ENCODE data around the gene SLC24A3.
A peak's percentile ranks its signal among the peaks of the same experiment; 100 is the strongest.
"Not testable (repeated sequence)": the region's sequence is repeated elsewhere in the genome, so short reads cannot be mapped to it uniquely, and the experiment has no call there.

SLC24A3 gene

GRCh38 chr20:19737025-19737424 lies 524.6 kb downstream of the SLC24A3 start:
- peak; percentile 89 for DNase-seq

GRCh38 chr20:19738951-19739350 lies 526.5 kb downstream of the SLC24A3 start:
- no peak for DNase-seq

- no peak for DNase-seq
Measured at GRCh38 chr20:19739351-19739750, 526.9 kb downstream of the SLC24A3 start.

- no peak for DNase-seq
Measured at GRCh38 chr20:19740512-19740911, 528.1 kb downstream of the SLC24A3 start.

GRCh38 chr20:19741924-19742323 lies 529.5 kb downstream of the SLC24A3 start:
- DNase-seq = no peak

- peak; percentile 36 for DNase-seq
Measured at GRCh38 chr20:19742974-19743639, 530.7 kb downstream of the SLC24A3 start.

GRCh38 chr20:19743640-19743995 lies 531.2 kb downstream of the SLC24A3 start:
- DNase-seq = no peak

GRCh38 chr20:19745106-19745505 lies 532.7 kb downstream of the SLC24A3 start:
- no peak for DNase-seq

- no peak for DNase-seq
Measured at GRCh38 chr20:19745584-19745983, 533.1 kb downstream of the SLC24A3 start.

GRCh38 chr20:19746396-19746795 lies 534.0 kb downstream of the SLC24A3 start:
- DNase-seq = no peak

GRCh38 chr20:19747903-19748302 lies 535.5 kb downstream of the SLC24A3 start:
- no peak for DNase-seq

- DNase-seq = no peak
Measured at GRCh38 chr20:19748681-19749080, 536.2 kb downstream of the SLC24A3 start.

- no peak for DNase-seq
Measured at GRCh38 chr20:19749618-19750071, 537.2 kb downstream of the SLC24A3 start.

GRCh38 chr20:19750101-19750606 lies 537.7 kb downstream of the SLC24A3 start:
- no peak for DNase-seq

- DNase-seq = no peak
Measured at GRCh38 chr20:19750907-19751636, 538.6 kb downstream of the SLC24A3 start.

- not testable (repeated sequence) for DNase-seq
Measured at GRCh38 chr20:19754201-19754600, 541.8 kb downstream of the SLC24A3 start.

- DNase-seq = no peak
Measured at GRCh38 chr20:19756761-19757486, 544.5 kb downstream of the SLC24A3 start.

GRCh38 chr20:19757487-19758132 lies 545.2 kb downstream of the SLC24A3 start:
- no peak for DNase-seq

GRCh38 chr20:19758133-19758500 lies 545.7 kb downstream of the SLC24A3 start, which contains the start of gene RIN2:
Gene RIN2 (plus strand): TSS chr20:19758258. CDS start chr20:19889602, 131,344 bp downstream.
- no peak for DNase-seq

- no peak for DNase-seq
Measured at GRCh38 chr20:19758501-19759331, 546.3 kb downstream of the SLC24A3 start.

- no peak for DNase-seq
Measured at GRCh38 chr20:19760371-19760721, 547.9 kb downstream of the SLC24A3 start.

GRCh38 chr20:19761326-19761725 lies 548.9 kb downstream of the SLC24A3 start:
- no peak for DNase-seq
